Effector memory CD4-positive, alpha-beta T cell (primary cell): ENCODE data around the gene TYW3.

Experiments
- DNase-seq, 3 donors: peaks; one replicate each; pipeline ENCODE4 v3.0.0-alpha.2; 2020
- H3K27ac ChIP-seq: 2 replicates; pipeline ENCODE4 v1.7.0; 2013; ENCODE audit warnings: mild to moderate bottlenecking, low read length, moderate library complexity; ENCODE audit not compliant: insufficient read depth, poor library complexity, severe bottlenecking
- H3K27me3 ChIP-seq: replicated peaks from 2 replicates; pipeline ENCODE4 v1.7.0; 2013; ENCODE audit warnings: mild to moderate bottlenecking, low read length; ENCODE audit not compliant: insufficient read depth, control insufficient read depth, poor library complexity, severe bottlenecking
- H3K36me3 ChIP-seq: 2 replicates; pipeline ENCODE4 v1.7.0; 2013; ENCODE audit warnings: mild to moderate bottlenecking, low read length, moderate library complexity; ENCODE audit not compliant: control insufficient read depth, insufficient read depth
- H3K4me1 ChIP-seq: 2 replicates; pipeline ENCODE4 v1.7.0; 2013; ENCODE audit warnings: low read length, mild to moderate bottlenecking; ENCODE audit not compliant: control insufficient read depth, insufficient read depth, poor library complexity, severe bottlenecking
- H3K4me3 ChIP-seq: 2 replicates; pipeline ENCODE4 v1.7.0; 2013; ENCODE audit warnings: low read length, low read depth, mild to moderate bottlenecking; ENCODE audit not compliant: insufficient read depth, poor library complexity, severe bottlenecking
- H3K9me3 ChIP-seq: 2 replicates; pipeline ENCODE4 v1.7.0; 2013; ENCODE audit warnings: mild to moderate bottlenecking, low read length, moderate library complexity; ENCODE audit not compliant: control insufficient read depth
- total RNA-seq, 3 donors: gene quantifications; one replicate each; lab custom pipeline; 2026; lab: John Stamatoyannopoulos, UW

The TYW3 gene
- total RNA-seq = 15.6 to 19.2 (median 18.3) reads per million in 3 donors

GRCh38 chr1:74732960-74733603 lies at the start of gene TYW3, which contains the start of gene CRYZ:
TSS of gene TYW3 (plus strand) at chr1:74733152. CDS start at chr1:74733245, 93 bp downstream.
TSS of gene CRYZ (minus strand) at chr1:74733050. CDS start at chr1:74724821, 8,229 bp downstream.
- DNase-seq = peak; percentile 75 to 79 (median 77)
- Histone ChIP-seq H3K27me3 (no peaks in the 10 kb centered on the region), H3K4me3 (peak within 1 kb of the TSS; percentile 74), H3K27ac (peak within 1 kb of the TSS; percentile 71), H3K36me3 (peaks cover 15% of the 10 kb centered on the region), H3K4me1 (peaks cover 3% of the 10 kb centered on the region), H3K9me3 (no peaks in the 10 kb centered on the region)

DNA sequence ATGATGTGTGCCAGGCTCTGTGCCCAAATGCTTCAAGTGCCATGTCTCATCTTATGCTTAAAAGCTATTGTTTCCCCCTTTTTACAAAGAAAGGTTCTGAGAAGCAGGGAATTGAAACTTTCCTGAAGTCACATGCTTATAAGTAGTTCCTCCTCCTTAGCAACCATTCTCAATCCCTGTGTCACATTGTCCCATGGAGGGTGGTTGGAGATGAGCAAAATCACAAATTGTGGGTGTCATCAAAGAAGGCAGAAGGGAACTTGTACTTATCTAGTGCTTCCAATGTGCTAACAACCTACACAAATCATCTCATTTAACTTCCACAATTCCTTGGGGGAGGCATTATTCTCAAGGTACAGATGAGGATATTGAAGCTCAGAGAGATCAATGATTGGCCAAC lies 49.3 kb upstream of the TYW3 start:
- no peak overlapping the region for H3K27ac ChIP-seq
- H3K4me3 ChIP-seq = no peak overlapping the region
- H3K4me1 ChIP-seq = no peaks in the 10 kb centered on the region
- H3K9me3 ChIP-seq = no peaks in the 10 kb centered on the region
- DNase-seq = no peak
- no peaks in the 10 kb centered on the region for H3K36me3 ChIP-seq
- H3K27me3 ChIP-seq = no peaks in the 10 kb centered on the region

DNA sequence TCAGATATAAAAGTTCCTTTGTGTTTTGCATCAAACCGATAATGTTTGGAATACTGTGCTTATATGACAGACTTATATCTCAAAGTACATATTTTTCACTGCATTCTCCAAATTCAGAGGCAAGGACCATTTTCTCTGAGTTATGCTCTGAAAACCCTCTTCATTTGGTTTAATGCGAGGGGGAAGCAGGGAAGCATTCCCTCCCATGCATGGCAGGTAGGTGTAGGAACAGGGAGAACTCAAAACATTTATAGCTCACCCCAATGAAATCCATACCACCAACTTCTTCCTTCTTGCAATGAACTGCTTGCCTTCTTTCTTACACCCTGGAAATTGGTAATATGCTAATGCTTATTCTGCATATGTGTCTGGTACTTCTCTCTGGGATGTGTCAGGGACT lies 48.7 kb upstream of the TYW3 start:
- no peak overlapping the region for H3K4me3 ChIP-seq
- no peak overlapping the region for H3K27ac ChIP-seq
- H3K4me1 ChIP-seq = no peaks in the 10 kb centered on the region
- H3K36me3 ChIP-seq = no peaks in the 10 kb centered on the region
- H3K27me3 ChIP-seq = no peaks in the 10 kb centered on the region
- DNase-seq = no peak
- H3K9me3 ChIP-seq = no peaks in the 10 kb centered on the region

GRCh38 chr1:74686928-74687327 lies 46.0 kb upstream of the TYW3 start:
- H3K9me3 ChIP-seq = no peaks in the 10 kb centered on the region
- no peaks in the 10 kb centered on the region for H3K27me3 ChIP-seq
- no peaks in the 10 kb centered on the region for H3K36me3 ChIP-seq
- no peak overlapping the region for H3K4me3 ChIP-seq
- no peak overlapping the region for H3K27ac ChIP-seq
- DNase-seq = no peak
- H3K4me1 ChIP-seq = no peaks in the 10 kb centered on the region

GRCh38 chr1:74689621-74690363 lies 43.2 kb upstream of the TYW3 start:
- DNase-seq = peak in 1 of 3 donors; percentile 12

GRCh38 chr1:74690364-74690696 lies 42.6 kb upstream of the TYW3 start:
- no peaks in the 10 kb centered on the region for H3K27me3 ChIP-seq
- H3K4me1 ChIP-seq = no peaks in the 10 kb centered on the region
- no peak overlapping the region for H3K4me3 ChIP-seq
- H3K27ac ChIP-seq = no peak overlapping the region
- no peaks in the 10 kb centered on the region for H3K9me3 ChIP-seq
- H3K36me3 ChIP-seq = no peaks in the 10 kb centered on the region
- no peak for DNase-seq

More at GRCh38 chr1:74689621-74690363, 43.2 kb upstream of the TYW3 start:
- no peaks in the 10 kb centered on the region for H3K9me3 ChIP-seq
- no peak overlapping the region for H3K27ac ChIP-seq
- no peaks in the 10 kb centered on the region for H3K27me3 ChIP-seq
- no peaks in the 10 kb centered on the region for H3K36me3 ChIP-seq
- no peaks in the 10 kb centered on the region for H3K4me1 ChIP-seq
- no peak overlapping the region for H3K4me3 ChIP-seq

DNA sequence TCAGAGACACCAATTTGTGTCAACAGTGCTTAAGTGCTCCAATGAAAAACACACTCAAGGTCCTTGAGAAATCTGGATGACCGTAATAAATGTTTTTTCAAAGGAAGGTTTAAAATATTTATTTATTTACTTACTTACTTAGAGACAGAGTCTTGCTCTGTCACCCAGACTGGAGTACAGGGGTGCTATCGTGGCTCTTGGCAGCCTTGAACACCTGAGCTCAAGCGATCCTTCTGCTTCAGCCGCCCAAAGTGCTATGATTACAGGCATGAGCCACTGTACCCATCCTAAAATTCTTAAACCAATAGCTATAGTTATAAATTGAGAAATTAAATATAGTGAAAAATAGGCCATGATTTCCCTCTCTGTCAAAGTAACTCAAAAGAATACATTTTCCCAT lies 42.0 kb upstream of the TYW3 start:
- H3K4me1 ChIP-seq = no peaks in the 10 kb centered on the region
- no peaks in the 10 kb centered on the region for H3K27me3 ChIP-seq
- H3K4me3 ChIP-seq = no peak overlapping the region
- no peaks in the 10 kb centered on the region for H3K9me3 ChIP-seq
- no peak for DNase-seq
- H3K36me3 ChIP-seq = no peaks in the 10 kb centered on the region
- H3K27ac ChIP-seq = no peak overlapping the region

- Histone ChIP-seq H3K9me3 (no peaks in the 10 kb centered on the region), H3K4me3 (no peak overlapping the region), H3K4me1 (no peaks in the 10 kb centered on the region), H3K27ac (no peak overlapping the region), H3K27me3 (no peaks in the 10 kb centered on the region), H3K36me3 (no peaks in the 10 kb centered on the region)
- DNase-seq = no peak
Observed at GRCh38 chr1:74693473-74693872, 39.5 kb upstream of the TYW3 start.

DNA sequence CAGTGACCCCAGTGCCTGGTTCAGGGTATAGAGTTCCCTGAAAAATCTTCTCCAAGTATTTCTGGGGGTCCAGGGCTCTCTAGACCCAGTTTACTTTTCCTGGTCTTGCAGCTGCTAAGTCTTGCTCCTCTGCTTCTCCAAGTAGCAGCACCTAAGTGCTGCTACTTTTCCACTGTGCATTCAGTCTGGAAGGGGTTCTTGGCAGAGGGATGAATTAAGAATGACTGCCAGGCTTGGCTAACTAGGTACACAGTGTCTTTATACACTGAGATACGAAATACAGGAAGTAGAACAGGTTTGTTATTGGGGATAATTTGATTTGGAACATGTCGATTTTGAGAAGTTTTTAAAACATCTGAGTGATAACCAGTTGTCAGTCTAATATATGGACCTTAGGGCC lies 35.1 kb upstream of the TYW3 start:
- DNase-seq = no peak
- no peaks in the 10 kb centered on the region for H3K27me3 ChIP-seq
- H3K27ac ChIP-seq = no peak overlapping the region
- no peaks in the 10 kb centered on the region for H3K9me3 ChIP-seq
- no peaks in the 10 kb centered on the region for H3K4me1 ChIP-seq
- H3K36me3 ChIP-seq = no peaks in the 10 kb centered on the region
- H3K4me3 ChIP-seq = no peak overlapping the region

DNA sequence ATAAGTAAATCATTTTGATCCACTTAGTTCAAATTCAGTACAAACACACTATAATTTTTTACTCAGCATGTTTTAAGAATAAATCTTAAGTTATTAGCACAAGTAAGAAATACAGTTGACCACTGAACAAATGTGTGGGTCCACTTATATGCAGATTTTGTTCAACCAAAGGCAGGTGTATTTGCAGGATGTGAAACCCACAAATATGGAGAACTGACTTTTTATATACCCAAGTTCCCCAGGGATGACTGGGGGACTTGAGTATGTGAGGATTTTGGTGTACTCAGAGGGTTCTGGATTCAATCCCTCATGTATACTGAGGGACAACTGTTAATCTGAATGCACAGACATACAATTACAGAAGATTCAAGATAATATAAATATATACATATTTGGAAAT lies 33.6 kb upstream of the TYW3 start:
- Histone ChIP-seq H3K36me3 (no peaks in the 10 kb centered on the region), H3K4me3 (no peak overlapping the region), H3K27me3 (no peaks in the 10 kb centered on the region), H3K9me3 (no peaks in the 10 kb centered on the region), H3K27ac (no peak overlapping the region), H3K4me1 (no peaks in the 10 kb centered on the region)
- no peak for DNase-seq
